A673 (cell line): ENCODE measurements around the gene FOXJ1. TPM values are rescaled to one million over a fixed set of nuclear protein-coding genes. Genes with fewer than 3 reads are reported as not detected.

ENCODE experiments used
- BruUV-seq: library from RNA; stranded (reverse); fragments of 400-500 nt; replicated peaks from 2 replicates; lab custom pipeline; 2021; lab: Mats Ljungman, UMichigan
- CTCF ChIA-PET: fragments of 300-600 bp; sonication (Branson Sonifier 250); formaldehyde crosslinking; loops from one replicate; lab custom pipeline; 2022; ENCODE audit warnings: antibody characterized with exemption; lab: Charles Lee
- POLR2A ChIA-PET: fragments of 300-600 bp; sonication (Branson Sonifier 250); formaldehyde crosslinking; loops from one replicate; lab custom pipeline; 2022; ENCODE audit warnings: antibody characterized with exemption; ENCODE audit not compliant: low non-redundant PET; lab: Charles Lee
- DNase-seq: peaks from one replicate; pipeline ENCODE4 v3.0.0-alpha.2; 2015; ENCODE audit warnings: low spot score
- H3K27ac ChIP-seq: fragments of 200-600 bp; sonication (generic); 2 replicates; pipeline ENCODE4 v1.5.1; 2016; ENCODE audit warnings: mixed run types, low read depth, mild to moderate bottlenecking, mixed read lengths, antibody characterized with exemption, low read length; ENCODE audit not compliant: poor library complexity, severe bottlenecking
- H3K27me3 ChIP-seq: fragments of 200-600 bp; sonication (generic); replicated peaks from 2 replicates; pipeline ENCODE4 v1.6.1; 2017; ENCODE audit warnings: mixed run types, low read depth, mild to moderate bottlenecking, mixed read lengths, antibody characterized with exemption, low read length; ENCODE audit not compliant: insufficient read depth, poor library complexity
- H3K36me3 ChIP-seq: fragments of 200-600 bp; sonication (generic); 2 replicates; pipeline ENCODE4 v1.6.1; 2016; ENCODE audit warnings: mixed run types, mild to moderate bottlenecking, mixed read lengths, antibody characterized with exemption, low read length; ENCODE audit not compliant: insufficient read depth, poor library complexity, severe bottlenecking
- H3K4me1 ChIP-seq: fragments of 200-600 bp; sonication (generic); 2 replicates; pipeline ENCODE4 v1.6.1; 2017; ENCODE audit warnings: mixed run types, mild to moderate bottlenecking, mixed read lengths, antibody characterized with exemption, low read length; ENCODE audit not compliant: insufficient read depth, poor library complexity, severe bottlenecking
- H3K4me3 ChIP-seq: fragments of 200-600 bp; sonication (generic); 2 replicates; pipeline ENCODE4 v1.5.1; 2016; ENCODE audit warnings: low read depth, mixed run types, mild to moderate bottlenecking, mixed read lengths, low read length; ENCODE audit not compliant: poor library complexity, severe bottlenecking
- H3K9me3 ChIP-seq: fragments of 200-600 bp; sonication (generic); 2 replicates; pipeline ENCODE4 v1.6.1; 2016; ENCODE audit warnings: mixed run types, low read depth, mild to moderate bottlenecking, mixed read lengths, antibody characterized with exemption, low read length; ENCODE audit not compliant: poor library complexity, severe bottlenecking
- EZH2 ChIP-seq: fragments of 200-600 bp; sonication (generic); IDR thresholded peaks from 2 replicates; pipeline ENCODE4 v1.6.1; 2017; ENCODE audit warnings: borderline replicate concordance, low read depth, mild to moderate bottlenecking, mixed read lengths, antibody characterized with exemption, low read length; ENCODE audit not compliant: poor library complexity, severe bottlenecking
- intact Hi-C: fragments of 100-400 bp; cut with micrococcal nuclease; formaldehyde crosslinking; loops from one replicate; pipeline ENCODE4 v1.10.0; 2022; ENCODE audit not compliant: unreplicated experiment
- total RNA-seq: library from RNA; stranded (reverse); gene quantifications from 2 replicates; pipeline ENCODE4 v1.2.3, GENCODE V29; 2021
- TF ChIP-seq, protein P1 (sequence below): fragments of 300-800, 200-600 bp; sonication (generic); conservative IDR thresholded peaks from 2 replicates; pipeline ENCODE4 v1.5.1; 2017; ENCODE audit warnings: low read depth, mild to moderate bottlenecking, antibody characterized with exemption, low read length, moderate library complexity, mixed read lengths

The FOXJ1 gene
- total RNA-seq, 1 experiment from 2014 or later: 0.17 TPM

- ChIA-PET POLR2A (interaction anchor here (0.6 kb wide), 1 partner anchor 10 kb away, joined by 6 read pairs; no protein-coding TSS in a partner anchor), CTCF (no interaction called here)
- BruUV-seq: no TSS peak
- Histone ChIP-seq H3K4me1 (peaks cover 11% of the 10 kb centered on the region), H3K36me3 (no peaks in the 10 kb centered on the region), H3K27me3 (no peaks in the 10 kb centered on the region), H3K9me3 (no peaks in the 10 kb centered on the region), H3K27ac (no peak overlapping the region), H3K4me3 (no peak overlapping the region)
- no peak for DNase-seq
- intact Hi-C loops: no loop called here
- TF ChIP-seq, protein P1, sequence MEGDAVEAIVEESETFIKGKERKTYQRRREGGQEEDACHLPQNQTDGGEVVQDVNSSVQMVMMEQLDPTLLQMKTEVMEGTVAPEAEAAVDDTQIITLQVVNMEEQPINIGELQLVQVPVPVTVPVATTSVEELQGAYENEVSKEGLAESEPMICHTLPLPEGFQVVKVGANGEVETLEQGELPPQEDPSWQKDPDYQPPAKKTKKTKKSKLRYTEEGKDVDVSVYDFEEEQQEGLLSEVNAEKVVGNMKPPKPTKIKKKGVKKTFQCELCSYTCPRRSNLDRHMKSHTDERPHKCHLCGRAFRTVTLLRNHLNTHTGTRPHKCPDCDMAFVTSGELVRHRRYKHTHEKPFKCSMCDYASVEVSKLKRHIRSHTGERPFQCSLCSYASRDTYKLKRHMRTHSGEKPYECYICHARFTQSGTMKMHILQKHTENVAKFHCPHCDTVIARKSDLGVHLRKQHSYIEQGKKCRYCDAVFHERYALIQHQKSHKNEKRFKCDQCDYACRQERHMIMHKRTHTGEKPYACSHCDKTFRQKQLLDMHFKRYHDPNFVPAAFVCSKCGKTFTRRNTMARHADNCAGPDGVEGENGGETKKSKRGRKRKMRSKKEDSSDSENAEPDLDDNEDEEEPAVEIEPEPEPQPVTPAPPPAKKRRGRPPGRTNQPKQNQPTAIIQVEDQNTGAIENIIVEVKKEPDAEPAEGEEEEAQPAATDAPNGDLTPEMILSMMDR: no peak
- no peak for TF ChIP-seq EZH2
Measured at GRCh38 chr17:76134911-76135809, 5.9 kb downstream of the FOXJ1 start.

DNA sequence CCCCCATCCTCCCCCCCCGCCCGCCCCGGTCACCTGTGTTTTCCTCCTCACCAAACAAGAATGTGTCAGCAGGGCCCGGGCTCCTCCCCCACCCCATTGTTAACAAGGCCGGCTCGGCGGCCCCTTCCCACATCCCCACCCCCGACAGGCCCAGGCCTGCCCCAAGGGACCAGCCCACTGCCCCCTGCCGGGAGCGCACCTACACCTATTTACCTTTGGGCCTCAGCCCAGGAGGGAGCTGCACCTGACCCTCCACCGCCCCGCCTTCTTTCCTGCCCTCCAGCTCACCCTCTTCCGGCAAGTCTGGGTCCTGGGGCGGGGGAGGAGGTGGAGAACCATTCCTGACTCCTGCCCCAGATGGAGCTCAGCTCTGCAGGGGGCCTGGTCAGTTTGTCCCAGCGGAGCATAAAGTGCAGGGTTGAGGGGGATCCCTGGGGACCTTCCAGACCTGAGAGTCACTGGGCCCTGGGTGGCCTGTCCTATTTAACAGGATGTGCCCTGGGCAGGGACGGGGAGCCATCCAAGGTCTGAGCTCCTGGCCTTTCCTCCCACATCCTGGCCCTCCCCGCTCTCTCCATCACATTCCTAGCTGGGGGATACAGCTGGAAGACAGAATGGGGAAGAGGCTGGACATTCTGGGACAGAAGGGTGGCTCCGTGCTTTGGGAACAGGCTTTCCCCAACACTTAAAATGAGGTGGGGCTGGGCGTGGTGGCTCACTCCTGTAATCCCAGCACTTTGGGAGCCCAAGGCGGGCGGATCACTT is 8.3 kb downstream of the FOXJ1 start:
- DNase-seq: no peak
- H3K9me3 ChIP-seq: no peaks in the 10 kb centered on the region
- no peaks in the 10 kb centered on the region for H3K36me3 ChIP-seq
- ChIA-PET POLR2A (no interaction called here), CTCF (interaction anchor here (0.5 kb wide), 1 partner anchor 76 kb away, joined by 4 read pairs; no protein-coding TSS in a partner anchor)
- H3K4me3 ChIP-seq: no peak overlapping the region
- BruUV-seq: no TSS peak
- no peak overlapping the region for H3K27ac ChIP-seq
- peaks cover 11% of the 10 kb centered on the region for H3K4me1 ChIP-seq
- no peaks in the 10 kb centered on the region for H3K27me3 ChIP-seq
- intact Hi-C loops: no loop called here
- TF ChIP-seq EZH2: no peak
- TF ChIP-seq, protein P1: no peak

DNA sequence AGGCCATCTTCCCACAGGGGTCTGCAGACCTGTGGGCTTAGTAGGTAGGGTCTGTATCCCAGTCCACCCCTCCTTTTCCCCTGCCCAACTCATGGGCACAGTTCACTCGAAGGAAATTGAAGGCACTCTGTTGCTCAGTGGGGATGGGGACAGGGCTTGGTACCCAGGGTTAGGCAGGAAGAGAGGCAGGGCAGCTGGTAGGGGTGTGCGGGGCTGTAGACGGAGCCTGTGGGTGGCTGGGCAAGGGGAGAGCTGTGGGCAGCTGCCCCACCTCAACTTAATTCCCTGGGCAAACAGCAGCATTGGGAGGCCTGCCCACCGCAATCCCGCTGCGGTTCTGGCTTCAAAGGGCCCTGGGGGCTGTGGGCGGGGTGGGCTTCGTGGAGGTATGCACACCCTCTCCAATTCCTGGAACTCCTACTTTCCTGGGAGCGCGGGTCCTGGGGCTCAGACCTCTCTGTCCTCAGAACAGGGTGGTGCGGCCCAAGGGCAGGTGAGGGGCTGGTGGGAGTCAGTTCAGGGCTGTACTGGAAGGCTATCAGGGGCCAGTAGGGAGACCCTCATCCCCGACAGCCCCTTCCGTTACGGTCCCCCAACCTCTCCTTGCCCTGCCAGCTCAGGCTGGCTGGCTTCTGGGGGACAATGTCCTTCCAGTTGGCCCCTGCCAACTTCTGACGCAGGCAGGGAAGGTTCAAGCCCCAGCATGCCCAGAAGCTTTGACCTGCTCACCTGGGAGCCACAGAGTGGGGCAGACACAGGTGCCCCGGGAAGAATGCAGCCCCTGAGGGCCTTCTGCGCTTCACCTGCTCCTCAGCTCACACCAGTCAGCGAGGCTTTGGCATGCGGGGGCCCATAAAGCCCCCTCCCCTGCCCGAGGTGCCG is 9.1 kb downstream of the FOXJ1 start:
- no peaks in the 10 kb centered on the region for H3K36me3 ChIP-seq
- BruUV-seq: no TSS peak
- H3K27me3 ChIP-seq: no peaks in the 10 kb centered on the region
- TF ChIP-seq EZH2: no peak
- TF ChIP-seq, protein P1: no peak
- POLR2A ChIA-PET: no interaction called here
- intact Hi-C loops: no loop called here
- H3K9me3 ChIP-seq: no peaks in the 10 kb centered on the region
- no peak for DNase-seq
- no peak overlapping the region for H3K27ac ChIP-seq
- no peak overlapping the region for H3K4me3 ChIP-seq
- CTCF ChIA-PET: interaction anchor here (0.5 kb wide), 1 partner anchor 77 kb away, joined by 4 read pairs; no protein-coding TSS in a partner anchor
- H3K4me1 ChIP-seq: peaks cover 11% of the 10 kb centered on the region
